ENCODE measurements around the gene IL1R2.

IL1R2 gene

GRCh38 chr2:102058293-102058833 lies 66.6 kb downstream of the IL1R2 start:
- Histone ChIP-seq H3K4me1 (ENCODE audit: control insufficient read depth, low read depth, low read length) (no peaks in the 10 kb centered on the region), H2AK5ac (ENCODE audit: low read length) (no peak overlapping the region), H2BK15ac (replicated peaks; ENCODE audit: low read depth) (no peak overlapping the region), H4K8ac (ENCODE audit: low read depth, low read length) (no peak overlapping the region), H3K18ac (ENCODE audit: low read length) (no peak overlapping the region), H3K23ac (ENCODE audit: low read length) (no peak overlapping the region), H3K79me2 (ENCODE audit: control insufficient read depth, insufficient read depth, low read length) (no peaks in the 10 kb centered on the region), H2BK5ac (ENCODE audit: low read length) (no peak overlapping the region), H4K5ac (ENCODE audit: low read length) (no peak overlapping the region), H3K9ac (ENCODE audit: low read length) (no peak overlapping the region), H3K4me3 (ENCODE audit: low read length) (no peak overlapping the region), H3K56ac (ENCODE audit: low read length) (no peak overlapping the region), H2BK120ac (ENCODE audit: low read depth, low read length) (no peak overlapping the region), H3K4ac (ENCODE audit: low read depth, low read length) (no peak overlapping the region), H3K4me2 (ENCODE audit: low read length) (no peak overlapping the region), H3K36me3 (ENCODE audit: control insufficient read depth, insufficient read depth, low read length) (no peaks in the 10 kb centered on the region), H3K79me1 (ENCODE audit: low read length) (no peaks in the 10 kb centered on the region), H3K27ac (ENCODE audit: low read depth, low read length) (no peak overlapping the region), H3K27me3 (ENCODE audit: insufficient read depth, low read length, poor library complexity) (no peaks in the 10 kb centered on the region)
- no peak for DNase-seq
- WGBS (ENCODE audit: extremely low coverage, insufficient coverage, low lambda C conversion rate), result no CpG with 5 or more reads among the region's 8 CpGs

GRCh38 chr2:102059151-102059550 lies 67.4 kb downstream of the IL1R2 start:
- no peak overlapping the region for H3K4me2 ChIP-seq (ENCODE audit: low read length)
- H2BK120ac ChIP-seq (ENCODE audit: low read depth, low read length), result no peak overlapping the region
- H3K56ac ChIP-seq (ENCODE audit: low read length), result no peak overlapping the region
- H3K4me1 ChIP-seq (ENCODE audit: control insufficient read depth, low read depth, low read length), result no peaks in the 10 kb centered on the region
- H3K9ac ChIP-seq (ENCODE audit: low read length), result no peak overlapping the region
- no peak overlapping the region for H2BK15ac ChIP-seq (replicated peaks; ENCODE audit: low read depth)
- DNase-seq, result no peak
- H3K4me3 ChIP-seq (ENCODE audit: low read length), result no peak overlapping the region
- H2AK5ac ChIP-seq (ENCODE audit: low read length), result no peak overlapping the region
- H3K18ac ChIP-seq (ENCODE audit: low read length), result no peak overlapping the region
- no peak overlapping the region for H2BK5ac ChIP-seq (ENCODE audit: low read length)
- no peak overlapping the region for H4K8ac ChIP-seq (ENCODE audit: low read depth, low read length)
- no peaks in the 10 kb centered on the region for H3K36me3 ChIP-seq (ENCODE audit: control insufficient read depth, insufficient read depth, low read length)
- H3K27ac ChIP-seq (ENCODE audit: low read depth, low read length), result no peak overlapping the region
- WGBS (ENCODE audit: extremely low coverage, insufficient coverage, low lambda C conversion rate), result no CpG with 5 or more reads among the region's 1 CpG
- H3K27me3 ChIP-seq (ENCODE audit: insufficient read depth, low read length, poor library complexity), result no peaks in the 10 kb centered on the region
- H3K4ac ChIP-seq (ENCODE audit: low read depth, low read length), result no peak overlapping the region
- H3K79me2 ChIP-seq (ENCODE audit: control insufficient read depth, insufficient read depth, low read length), result no peaks in the 10 kb centered on the region
- H4K5ac ChIP-seq (ENCODE audit: low read length), result no peak overlapping the region
- H3K23ac ChIP-seq (ENCODE audit: low read length), result no peak overlapping the region
- no peaks in the 10 kb centered on the region for H3K79me1 ChIP-seq (ENCODE audit: low read length)

GRCh38 chr2:102060047-102060446 lies 68.3 kb downstream of the IL1R2 start:
- no peak overlapping the region for H2BK5ac ChIP-seq (ENCODE audit: low read length)
- no peak overlapping the region for H2AK5ac ChIP-seq (ENCODE audit: low read length)
- no peaks in the 10 kb centered on the region for H3K79me2 ChIP-seq (ENCODE audit: control insufficient read depth, insufficient read depth, low read length)
- H2BK120ac ChIP-seq (ENCODE audit: low read depth, low read length), result no peak overlapping the region
- H3K27me3 ChIP-seq (ENCODE audit: insufficient read depth, low read length, poor library complexity), result no peaks in the 10 kb centered on the region
- H3K18ac ChIP-seq (ENCODE audit: low read length), result no peak overlapping the region
- WGBS (ENCODE audit: extremely low coverage, insufficient coverage, low lambda C conversion rate), result no CpG with 5 or more reads among the region's 3 CpGs
- H3K4me1 ChIP-seq (ENCODE audit: control insufficient read depth, low read depth, low read length), result no peaks in the 10 kb centered on the region
- H3K4me2 ChIP-seq (ENCODE audit: low read length), result no peak overlapping the region
- no peak overlapping the region for H3K56ac ChIP-seq (ENCODE audit: low read length)
- H2BK15ac ChIP-seq (replicated peaks; ENCODE audit: low read depth), result no peak overlapping the region
- no peak overlapping the region for H4K5ac ChIP-seq (ENCODE audit: low read length)
- no peak for DNase-seq
- no peak overlapping the region for H3K9ac ChIP-seq (ENCODE audit: low read length)
- no peaks in the 10 kb centered on the region for H3K79me1 ChIP-seq (ENCODE audit: low read length)
- H3K4ac ChIP-seq (ENCODE audit: low read depth, low read length), result no peak overlapping the region
- H3K36me3 ChIP-seq (ENCODE audit: control insufficient read depth, insufficient read depth, low read length), result no peaks in the 10 kb centered on the region
- H3K23ac ChIP-seq (ENCODE audit: low read length), result no peak overlapping the region
- H3K4me3 ChIP-seq (ENCODE audit: low read length), result no peak overlapping the region
- H3K27ac ChIP-seq (ENCODE audit: low read depth, low read length), result no peak overlapping the region
- H4K8ac ChIP-seq (ENCODE audit: low read depth, low read length), result no peak overlapping the region

- H3K27me3 ChIP-seq (ENCODE audit: insufficient read depth, low read length, poor library complexity), result no peaks in the 10 kb centered on the region
- H4K5ac ChIP-seq (ENCODE audit: low read length), result no peak overlapping the region
- no peak overlapping the region for H3K4me2 ChIP-seq (ENCODE audit: low read length)
- H3K36me3 ChIP-seq (ENCODE audit: control insufficient read depth, insufficient read depth, low read length), result no peaks in the 10 kb centered on the region
- no peak overlapping the region for H3K56ac ChIP-seq (ENCODE audit: low read length)
- no peak overlapping the region for H3K23ac ChIP-seq (ENCODE audit: low read length)
- WGBS (ENCODE audit: extremely low coverage, insufficient coverage, low lambda C conversion rate), result no CpG with 5 or more reads among the region's 4 CpGs
- H3K4ac ChIP-seq (ENCODE audit: low read depth, low read length), result no peak overlapping the region
- H2BK15ac ChIP-seq (replicated peaks; ENCODE audit: low read depth), result no peak overlapping the region
- H3K4me3 ChIP-seq (ENCODE audit: low read length), result no peak overlapping the region
- no peak overlapping the region for H3K9ac ChIP-seq (ENCODE audit: low read length)
- no peak overlapping the region for H3K18ac ChIP-seq (ENCODE audit: low read length)
- H4K8ac ChIP-seq (ENCODE audit: low read depth, low read length), result no peak overlapping the region
- no peak overlapping the region for H2AK5ac ChIP-seq (ENCODE audit: low read length)
- H3K4me1 ChIP-seq (ENCODE audit: control insufficient read depth, low read depth, low read length), result no peaks in the 10 kb centered on the region
- no peaks in the 10 kb centered on the region for H3K79me1 ChIP-seq (ENCODE audit: low read length)
- no peaks in the 10 kb centered on the region for H3K79me2 ChIP-seq (ENCODE audit: control insufficient read depth, insufficient read depth, low read length)
- no peak overlapping the region for H2BK120ac ChIP-seq (ENCODE audit: low read depth, low read length)
- H2BK5ac ChIP-seq (ENCODE audit: low read length), result no peak overlapping the region
- DNase-seq, result no peak
- no peak overlapping the region for H3K27ac ChIP-seq (ENCODE audit: low read depth, low read length)
Measured at GRCh38 chr2:102060792-102061191, 69.0 kb downstream of the IL1R2 start.

GRCh38 chr2:102061286-102061699 lies 69.5 kb downstream of the IL1R2 start:
- no peak overlapping the region for H3K56ac ChIP-seq (ENCODE audit: low read length)
- no peak overlapping the region for H3K4me3 ChIP-seq (ENCODE audit: low read length)
- H3K4me1 ChIP-seq (ENCODE audit: control insufficient read depth, low read depth, low read length), result no peaks in the 10 kb centered on the region
- H4K8ac ChIP-seq (ENCODE audit: low read depth, low read length), result no peak overlapping the region
- no peak overlapping the region for H3K4ac ChIP-seq (ENCODE audit: low read depth, low read length)
- no peaks in the 10 kb centered on the region for H3K79me2 ChIP-seq (ENCODE audit: control insufficient read depth, insufficient read depth, low read length)
- no peaks in the 10 kb centered on the region for H3K27me3 ChIP-seq (ENCODE audit: insufficient read depth, low read length, poor library complexity)
- H2BK15ac ChIP-seq (replicated peaks; ENCODE audit: low read depth), result no peak overlapping the region
- no peak for DNase-seq
- H3K23ac ChIP-seq (ENCODE audit: low read length), result no peak overlapping the region
- H3K79me1 ChIP-seq (ENCODE audit: low read length), result no peaks in the 10 kb centered on the region
- no peak overlapping the region for H2BK120ac ChIP-seq (ENCODE audit: low read depth, low read length)
- H4K5ac ChIP-seq (ENCODE audit: low read length), result no peak overlapping the region
- no peak overlapping the region for H2AK5ac ChIP-seq (ENCODE audit: low read length)
- H3K18ac ChIP-seq (ENCODE audit: low read length), result no peak overlapping the region
- H3K4me2 ChIP-seq (ENCODE audit: low read length), result no peak overlapping the region
- H3K36me3 ChIP-seq (ENCODE audit: control insufficient read depth, insufficient read depth, low read length), result no peaks in the 10 kb centered on the region
- WGBS (ENCODE audit: extremely low coverage, insufficient coverage, low lambda C conversion rate), result no CpG with 5 or more reads among the region's 7 CpGs
- H2BK5ac ChIP-seq (ENCODE audit: low read length), result no peak overlapping the region
- H3K27ac ChIP-seq (ENCODE audit: low read depth, low read length), result no peak overlapping the region
- no peak overlapping the region for H3K9ac ChIP-seq (ENCODE audit: low read length)
